ENCODE measurements around the gene RXFP1.
A peak's percentile ranks its signal among the peaks of the same experiment; 100 is the strongest.

The RXFP1 gene

GRCh38 chr4:158597879-158598596, 76.4 kb downstream of the RXFP1 start:
- TF ChIP-seq ZNF70 (CRISPR knock-in tag; IDR thresholded peaks at IDR 0.05) (no peak), GLIS3 (CRISPR knock-in tag; IDR thresholded peaks at IDR 0.05) (no peak)
- ATAC-seq, result no peak

- TF ChIP-seq ZNF565 (CRISPR knock-in tag; conservative IDR thresholded peaks at IDR 0.05; ENCODE audit: low read depth) (no peak), GLIS3 (CRISPR knock-in tag; IDR thresholded peaks at IDR 0.05) (no peak), CREB5 (CRISPR knock-in tag; IDR thresholded peaks at IDR 0.05; ENCODE audit: low read depth) (no peak), TCF4 (CRISPR knock-in tag; IDR thresholded peaks at IDR 0.05; ENCODE audit: borderline replicate concordance) (no peak), ARNTL (CRISPR knock-in tag; IDR thresholded peaks at IDR 0.05; ENCODE audit: borderline replicate concordance, low read depth) (no peak), CSDC2 (CRISPR knock-in tag; IDR thresholded peaks at IDR 0.05) (no peak), ISL1 (CRISPR knock-in tag; IDR thresholded peaks at IDR 0.05) (no peak), ZC3H10 (CRISPR knock-in tag; IDR thresholded peaks at IDR 0.05) (no peak), BACH2 (CRISPR knock-in tag; IDR thresholded peaks at IDR 0.05; ENCODE audit: borderline replicate concordance) (no peak), PPARA (CRISPR knock-in tag; IDR thresholded peaks at IDR 0.05; ENCODE audit: borderline replicate concordance) (no peak), ESRRG (CRISPR knock-in tag; IDR thresholded peaks at IDR 0.05) (no peak), CSRNP3 (CRISPR knock-in tag; IDR thresholded peaks at IDR 0.05) (no peak)
- ATAC-seq, result no peak
Observed at GRCh38 chr4:158599150-158599549, 77.5 kb downstream of the RXFP1 start.

GRCh38 chr4:158599765-158600498, 78.2 kb downstream of the RXFP1 start:
- ATAC-seq, result no peak
- no peak for TF ChIP-seq TOX (CRISPR knock-in tag; IDR thresholded peaks at IDR 0.05; ENCODE audit: borderline replicate concordance)
- no peak for TF ChIP-seq ARNTL (CRISPR knock-in tag; IDR thresholded peaks at IDR 0.05; ENCODE audit: borderline replicate concordance, low read depth)
- no peak for TF ChIP-seq PPARA (CRISPR knock-in tag; IDR thresholded peaks at IDR 0.05; ENCODE audit: borderline replicate concordance)
- no peak for TF ChIP-seq TCF4 (CRISPR knock-in tag; IDR thresholded peaks at IDR 0.05; ENCODE audit: borderline replicate concordance)
- no peak for TF ChIP-seq ZC3H10 (CRISPR knock-in tag; IDR thresholded peaks at IDR 0.05)
- no peak for TF ChIP-seq CSDC2 (CRISPR knock-in tag; IDR thresholded peaks at IDR 0.05)
- TF ChIP-seq OSR1 (CRISPR knock-in tag; IDR thresholded peaks at IDR 0.05), result no peak
- no peak for TF ChIP-seq ZNF8 (CRISPR knock-in tag; IDR thresholded peaks at IDR 0.05)
- TF ChIP-seq TSHZ2 (CRISPR knock-in tag; IDR thresholded peaks at IDR 0.05), result no peak
- TF ChIP-seq ZFP3 (CRISPR knock-in tag; IDR thresholded peaks at IDR 0.05), result no peak
- TF ChIP-seq BACH2 (CRISPR knock-in tag; IDR thresholded peaks at IDR 0.05; ENCODE audit: borderline replicate concordance), result no peak
- TF ChIP-seq CREB5 (CRISPR knock-in tag; IDR thresholded peaks at IDR 0.05; ENCODE audit: low read depth), result no peak
- no peak for TF ChIP-seq GLIS3 (CRISPR knock-in tag; IDR thresholded peaks at IDR 0.05)

- no peak for TF ChIP-seq CSDC2 (CRISPR knock-in tag; IDR thresholded peaks at IDR 0.05)
- peak; percentile 76 for TF ChIP-seq TCF4 (CRISPR knock-in tag; IDR thresholded peaks at IDR 0.05; ENCODE audit: borderline replicate concordance)
- TF ChIP-seq PATZ1 (CRISPR knock-in tag; IDR thresholded peaks at IDR 0.05; ENCODE audit: borderline replicate concordance), result no peak; the same call in 1 of the 2 replicates
- no peak for TF ChIP-seq ZNF8 (CRISPR knock-in tag; IDR thresholded peaks at IDR 0.05)
- peak; percentile 94 for TF ChIP-seq ISL1 (CRISPR knock-in tag; IDR thresholded peaks at IDR 0.05)
- ATAC-seq, result no peak
Observed at GRCh38 chr4:158604369-158604768, 82.7 kb downstream of the RXFP1 start.

Measured in SK-N-SH treated with all-trans-retinoic acid at 6 μM for 48 hours (cell line).